GM06990 (cell line): Measurements from ENCODE around the gene TBX10.
"Not testable (repeated sequence)": the region's sequence is repeated elsewhere in the genome, so short reads cannot be mapped to it uniquely, and the experiment has no call there.

Source experiments
- DNase-seq: peaks from one replicate; pipeline ENCODE4 v3.0.0-alpha.2; 2011; ENCODE audit not compliant: insufficient read length; ENCODE audit errors: extremely low read depth
- H3K27me3 ChIP-seq: replicated peaks from 2 replicates; pipeline ENCODE4 v1.6.0; 2011; ENCODE audit warnings: low read length; ENCODE audit not compliant: control insufficient read depth, insufficient read depth
- H3K36me3 ChIP-seq: 2 replicates; pipeline ENCODE4 v1.5.1; 2011; ENCODE audit warnings: low read length; ENCODE audit not compliant: control insufficient read depth, insufficient read depth
- H3K4me3 ChIP-seq: replicated peaks from 2 replicates; pipeline ENCODE4 v1.5.1; 2011; ENCODE audit warnings: low read depth, mild to moderate bottlenecking, control low read depth, low read length
- TF ChIP-seq, protein P1 (sequence below): IDR thresholded peaks from 2 replicates; pipeline ENCODE4 v1.5.1; 2011; ENCODE audit warnings: low read length, control low read depth, mild to moderate bottlenecking, inconsistent platforms; ENCODE audit not compliant: insufficient read depth, poor library complexity, severe bottlenecking

Gene TBX10

GRCh38 chr11:67662142-67662834 lies 22.7 kb upstream of the TBX10 start:
- Histone ChIP-seq H3K27me3 (no peaks in the 10 kb centered on the region), H3K4me3 (no peak overlapping the region), H3K36me3 (no peaks in the 10 kb centered on the region)
- TF ChIP-seq, protein P1, sequence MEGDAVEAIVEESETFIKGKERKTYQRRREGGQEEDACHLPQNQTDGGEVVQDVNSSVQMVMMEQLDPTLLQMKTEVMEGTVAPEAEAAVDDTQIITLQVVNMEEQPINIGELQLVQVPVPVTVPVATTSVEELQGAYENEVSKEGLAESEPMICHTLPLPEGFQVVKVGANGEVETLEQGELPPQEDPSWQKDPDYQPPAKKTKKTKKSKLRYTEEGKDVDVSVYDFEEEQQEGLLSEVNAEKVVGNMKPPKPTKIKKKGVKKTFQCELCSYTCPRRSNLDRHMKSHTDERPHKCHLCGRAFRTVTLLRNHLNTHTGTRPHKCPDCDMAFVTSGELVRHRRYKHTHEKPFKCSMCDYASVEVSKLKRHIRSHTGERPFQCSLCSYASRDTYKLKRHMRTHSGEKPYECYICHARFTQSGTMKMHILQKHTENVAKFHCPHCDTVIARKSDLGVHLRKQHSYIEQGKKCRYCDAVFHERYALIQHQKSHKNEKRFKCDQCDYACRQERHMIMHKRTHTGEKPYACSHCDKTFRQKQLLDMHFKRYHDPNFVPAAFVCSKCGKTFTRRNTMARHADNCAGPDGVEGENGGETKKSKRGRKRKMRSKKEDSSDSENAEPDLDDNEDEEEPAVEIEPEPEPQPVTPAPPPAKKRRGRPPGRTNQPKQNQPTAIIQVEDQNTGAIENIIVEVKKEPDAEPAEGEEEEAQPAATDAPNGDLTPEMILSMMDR, result no peak
- DNase-seq, result no peak

GRCh38 chr11:67660752-67661151 lies 21.2 kb upstream of the TBX10 start:
- not testable (repeated sequence) for H3K36me3 ChIP-seq, H3K27me3 ChIP-seq, H3K4me3 ChIP-seq, DNase-seq

- H3K36me3 ChIP-seq, H3K27me3 ChIP-seq, H3K4me3 ChIP-seq, DNase-seq: not testable (repeated sequence)
These were observed 20.1 kb upstream of the TBX10 start for GRCh38 chr11:67659651-67660165.

- Histone ChIP-seq H3K36me3 (no peaks in the 10 kb centered on the region), H3K27me3 (no peaks in the 10 kb centered on the region), H3K4me3 (no peak overlapping the region; the same call in 1 of the 2 replicates)
- TF ChIP-seq, protein P1, result no peak
- DNase-seq, result peak; percentile 55
These were observed 17.7 kb upstream of the TBX10 start for GRCh38 chr11:67657300-67657699.

- Histone ChIP-seq H3K27me3 (no peaks in the 10 kb centered on the region), H3K4me3 (no peak overlapping the region), H3K36me3 (no peaks in the 10 kb centered on the region)
- TF ChIP-seq, protein P1, result no peak
- DNase-seq, result peak; percentile 68
These were observed 16.8 kb upstream of the TBX10 start for GRCh38 chr11:67656278-67656922.

DNA sequence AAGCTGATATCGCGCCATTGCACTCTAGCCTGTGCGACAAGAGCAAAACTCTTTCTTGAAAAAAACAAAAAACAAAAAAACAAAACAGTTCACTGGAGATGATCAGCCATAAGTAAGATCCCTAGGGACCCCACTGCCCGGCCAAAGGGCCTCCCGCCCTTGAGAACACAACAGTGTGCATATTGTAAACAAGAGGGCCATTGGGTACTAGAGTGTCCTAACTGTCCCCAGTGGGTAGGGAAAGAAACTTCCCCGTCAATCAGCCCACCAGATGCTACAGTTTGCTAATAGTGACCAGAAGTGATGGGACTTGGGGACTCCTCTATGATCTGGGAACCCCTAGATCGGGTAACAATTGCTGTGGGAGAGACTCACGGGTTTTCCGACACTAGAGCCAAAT lies 14.7 kb upstream of the TBX10 start:
- Histone ChIP-seq H3K4me3 (no peak overlapping the region), H3K36me3 (no peaks in the 10 kb centered on the region), H3K27me3 (no peaks in the 10 kb centered on the region)
- TF ChIP-seq, protein P1, result no peak
- DNase-seq, result no peak
